ENCODE results near the gene AP3D1. TPM values are rescaled to one million over a fixed set of nuclear protein-coding genes. Genes with fewer than 3 reads are reported as not detected.

AP3D1 gene
- total RNA-seq, 1 experiment from 2014 or later, result 75.5 TPM

GRCh38 chr19:2097886-2098327, 53.5 kb downstream of the AP3D1 start:
- Histone ChIP-seq H4K20me1 (ENCODE audit: insufficient read depth) (no peaks in the 10 kb centered on the region), H3K4me3 (no peak overlapping the region), H3K9me3 (ENCODE audit: insufficient read depth, low read depth) (no peaks in the 10 kb centered on the region), H3K27ac (no peak overlapping the region), H3K4me1 (replicated peaks; ENCODE audit: insufficient read depth) (no peaks in the 10 kb centered on the region), H3K4me2 (0 out of 2 replicates have a peak overlapping the region, but pooled peaks have one; percentile 91), H3F3A (ENCODE audit: insufficient read depth, low read depth) (no peaks in the 10 kb centered on the region), H3K27me3 (ENCODE audit: insufficient read depth, low read depth) (no peaks in the 10 kb centered on the region), H3K9me2 (ENCODE audit: insufficient read depth) (no peaks in the 10 kb centered on the region), H3K79me2 (ENCODE audit: low read depth) (peaks cover 7% of the 10 kb centered on the region; the same call in 1 of the 2 replicates), H2AFZ (no peak overlapping the region), H3K36me3 (ENCODE audit: low read depth) (no peaks in the 10 kb centered on the region)
- intact Hi-C loops (cut with micrococcal nuclease; ENCODE audit: unreplicated experiment), result loop anchor here (10.0 kb wide), 1 partner anchor 57 kb away; the partner anchor contains the start of gene AP3D1
- TF ChIP-seq EZH2 (IDR thresholded peaks at IDR 0.05; ENCODE audit: low read depth) (no peak), CTCF (conservative IDR thresholded peaks at IDR 0.05) (no peak)
- CTCF ChIA-PET, result no interaction called here
- DNase-seq, result no peak
- POLR2A ChIA-PET (ENCODE audit: unreplicated experiment), result no interaction called here
- no TSS peak for BruUV-seq (replicated peaks)

GRCh38 chr19:2097203-2097885, 54.0 kb downstream of the AP3D1 start:
- no peaks in the 10 kb centered on the region for H3K36me3 ChIP-seq (ENCODE audit: low read depth)
- peak overlapping the region; percentile 91 for H3K4me2 ChIP-seq
- no peak overlapping the region for H3K27ac ChIP-seq
- no peaks in the 10 kb centered on the region for H3F3A ChIP-seq (ENCODE audit: insufficient read depth, low read depth)
- H4K20me1 ChIP-seq (ENCODE audit: insufficient read depth), result no peaks in the 10 kb centered on the region
- BruUV-seq (replicated peaks), result no TSS peak
- CTCF ChIA-PET, result interaction anchor here (0.6 kb wide), 1 partner anchor 81 kb away, joined by 3 read pairs; no protein-coding TSS in a partner anchor
- peak overlapping the region; percentile 54; the same call in 1 of the 2 replicates for H3K4me3 ChIP-seq
- peaks cover 7% of the 10 kb centered on the region; the same call in 1 of the 2 replicates for H3K79me2 ChIP-seq (ENCODE audit: low read depth)
- no peaks in the 10 kb centered on the region for H3K4me1 ChIP-seq (replicated peaks; ENCODE audit: insufficient read depth)
- H2AFZ ChIP-seq, result no peak overlapping the region
- H3K9me2 ChIP-seq (ENCODE audit: insufficient read depth), result no peaks in the 10 kb centered on the region
- no peaks in the 10 kb centered on the region for H3K27me3 ChIP-seq (ENCODE audit: insufficient read depth, low read depth)
- no peak for DNase-seq
- H3K9me3 ChIP-seq (ENCODE audit: insufficient read depth, low read depth), result no peaks in the 10 kb centered on the region
- intact Hi-C loops (cut with micrococcal nuclease; ENCODE audit: unreplicated experiment), result loop anchor here (10.0 kb wide), 1 partner anchor 57 kb away; the partner anchor contains the start of gene AP3D1
- POLR2A ChIA-PET (ENCODE audit: unreplicated experiment), result interaction anchor here (0.7 kb wide), 2 partner anchors 54 to 497 kb away, joined by 3 to 5 read pairs; partner anchors contain the start of gene AP3D1
- TF ChIP-seq CTCF (conservative IDR thresholded peaks at IDR 0.05) (no peak; the same call in 1 of the 2 replicates), EZH2 (IDR thresholded peaks at IDR 0.05; ENCODE audit: low read depth) (no peak)

- intact Hi-C loops (cut with micrococcal nuclease; ENCODE audit: unreplicated experiment), result loop anchor here (10.0 kb wide), 1 partner anchor 58 kb away; the partner anchor contains the start of gene AP3D1
- DNase-seq, result peak; percentile 77 to 95
- CTCF ChIA-PET, result no interaction called here
- Histone ChIP-seq H3K9me3 (ENCODE audit: insufficient read depth, low read depth) (no peaks in the 10 kb centered on the region), H3K9me2 (ENCODE audit: insufficient read depth) (no peaks in the 10 kb centered on the region), H3K79me2 (ENCODE audit: low read depth) (peaks cover 7% of the 10 kb centered on the region; the same call in 1 of the 2 replicates), H2AFZ (peak within 1 kb of the TSS; percentile 81), H3K27me3 (ENCODE audit: insufficient read depth, low read depth) (no peaks in the 10 kb centered on the region), H3K36me3 (ENCODE audit: low read depth) (no peaks in the 10 kb centered on the region), H3F3A (ENCODE audit: insufficient read depth, low read depth) (no peaks in the 10 kb centered on the region), H3K4me2 (peak within 1 kb of the TSS; percentile 91), H4K20me1 (ENCODE audit: insufficient read depth) (no peaks in the 10 kb centered on the region), H3K4me3 (peak within 1 kb of the TSS; percentile 68), H3K4me1 (replicated peaks; ENCODE audit: insufficient read depth) (no peaks in the 10 kb centered on the region), H3K27ac (peak within 1 kb of the TSS; percentile 67)
- TF ChIP-seq EZH2 (IDR thresholded peaks at IDR 0.05; ENCODE audit: low read depth) (no peak), CTCF (conservative IDR thresholded peaks at IDR 0.05) (no peak)
- no TSS peak for BruUV-seq (replicated peaks)
- POLR2A ChIA-PET (ENCODE audit: unreplicated experiment), result interaction anchor here (0.7 kb wide), 1 partner anchor 498 kb away, joined by 3 read pairs; no protein-coding TSS in a partner anchor
These were observed 54.7 kb downstream of the AP3D1 start, which contains the start of gene IZUMO4 for GRCh38 chr19:2096480-2097202. TSS of gene IZUMO4 (plus strand) at chr19:2096915. CDS start at chr19:2096946, 31 bp downstream.

Data from PC-9 (cell line).